Type B pancreatic cell (in vitro differentiated cells): Measurements from ENCODE around the gene RPH3AL. TPM values are rescaled to one million over a fixed set of nuclear protein-coding genes. Genes with fewer than 3 reads are reported as not detected.

Source experiments
- DNase-seq: peaks from one replicate; pipeline ENCODE4 v3.0.0; 2021; ENCODE audit warnings: mixed read lengths; ENCODE audit not compliant: unreplicated experiment; ENCODE audit errors: extremely low spot score
- H3K27ac Mint-ChIP-seq: 2 replicates; pipeline ENCODE4 v1.8.0; 2021; ENCODE audit warnings: mild to moderate bottlenecking, mixed read lengths
- H3K27me3 Mint-ChIP-seq: 2 replicates; pipeline ENCODE4 v1.8.0; 2021; ENCODE audit warnings: mixed read lengths
- H3K36me3 Mint-ChIP-seq: 2 replicates; pipeline ENCODE4 v1.8.0; 2021; ENCODE audit warnings: mixed read lengths
- H3K4me1 Mint-ChIP-seq: one replicate; pipeline ENCODE4 v1.8.0; 2021; ENCODE audit warnings: mixed read lengths; ENCODE audit not compliant: unreplicated experiment
- H3K4me3 Mint-ChIP-seq: 2 replicates; pipeline ENCODE4 v1.8.0; 2021; ENCODE audit warnings: mild to moderate bottlenecking, mixed read lengths
- H3K9me3 Mint-ChIP-seq: 2 replicates; pipeline ENCODE4 v1.8.0; 2021; ENCODE audit warnings: mixed read lengths
- CTCF ChIP-seq: fragments of 200-600 bp; sonication (generic); conservative IDR thresholded peaks from 2 replicates; pipeline ENCODE4 v1.5.0; 2021; ENCODE audit warnings: antibody characterized with exemption, mild to moderate bottlenecking
- total RNA-seq: library from RNA; stranded (reverse); gene quantifications from 2 replicates; pipeline ENCODE4 v1.2.1, GENCODE V29; 2021; ENCODE audit warnings: low replicate concordance

Gene RPH3AL
- total RNA-seq, 1 donor from 2014 or later: 13.5 TPM

GRCh38 chr17:302300-302698 is 50.3 kb downstream of the RPH3AL start:
- DNase-seq: no peak
- H3K36me3 Mint-ChIP-seq: no peaks in the 10 kb centered on the region
- no peak for TF ChIP-seq CTCF
- H3K4me1 Mint-ChIP-seq: peaks cover 26% of the 10 kb centered on the region
- H3K27me3 Mint-ChIP-seq: no peaks in the 10 kb centered on the region
- H3K27ac Mint-ChIP-seq: peak overlapping the region; percentile 85
- no peaks in the 10 kb centered on the region for H3K9me3 Mint-ChIP-seq
- no peak overlapping the region for H3K4me3 Mint-ChIP-seq

- Mint-ChIP-seq H3K36me3 (no peaks in the 10 kb centered on the region), H3K9me3 (no peaks in the 10 kb centered on the region), H3K27me3 (no peaks in the 10 kb centered on the region), H3K4me3 (no peak overlapping the region), H3K27ac (peak overlapping the region; percentile 85), H3K4me1 (peaks cover 26% of the 10 kb centered on the region)
- no peak for DNase-seq
- TF ChIP-seq CTCF: no peak
These were observed 50.8 kb downstream of the RPH3AL start for GRCh38 chr17:301681-302299.

DNA sequence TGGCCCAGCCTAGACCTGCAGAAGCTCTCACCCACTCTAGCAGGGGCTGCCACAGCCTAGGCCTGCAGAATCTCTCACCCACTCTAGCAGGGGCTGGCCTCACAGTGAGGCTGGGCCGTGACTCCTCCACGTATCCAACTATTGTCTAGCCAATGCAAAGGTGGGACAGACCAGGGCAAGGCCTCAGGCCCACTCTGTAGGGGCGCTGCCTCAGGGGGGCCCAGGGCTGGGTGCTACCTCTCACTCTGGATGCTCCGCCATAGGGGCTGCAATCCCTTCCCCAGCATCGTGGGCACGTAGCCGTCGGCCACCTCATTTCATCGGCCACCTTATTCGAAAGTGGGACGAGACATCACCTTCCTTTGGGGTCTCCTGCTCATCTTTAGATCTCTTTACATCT is 51.7 kb downstream of the RPH3AL start:
- Mint-ChIP-seq H3K27me3 (no peaks in the 10 kb centered on the region), H3K36me3 (no peaks in the 10 kb centered on the region), H3K4me1 (peaks cover 22% of the 10 kb centered on the region), H3K9me3 (no peaks in the 10 kb centered on the region), H3K4me3 (no peak overlapping the region), H3K27ac (peak overlapping the region; percentile 13)
- no peak for TF ChIP-seq CTCF
- no peak for DNase-seq

DNA sequence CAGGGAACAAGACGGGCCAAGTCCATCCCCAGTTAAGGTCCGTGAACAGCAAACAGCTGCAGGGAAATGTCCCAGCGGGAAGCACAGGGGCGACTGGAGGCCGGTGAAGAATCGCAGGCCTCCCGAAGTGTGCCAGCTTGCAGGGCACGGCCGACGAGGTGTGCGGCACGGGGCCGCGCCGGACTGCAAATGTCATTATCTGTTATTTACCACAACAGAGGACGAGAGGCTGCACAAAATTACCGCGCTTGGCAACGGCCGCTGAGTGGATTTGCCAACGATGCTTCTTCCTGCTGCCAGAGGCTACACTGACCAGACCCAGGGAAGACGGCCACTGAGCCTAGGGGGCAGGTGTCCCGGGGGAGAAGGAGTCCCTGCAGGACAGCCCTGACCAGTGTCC is 53.1 kb downstream of the RPH3AL start:
- Mint-ChIP-seq H3K36me3 (no peaks in the 10 kb centered on the region), H3K27ac (no peak overlapping the region), H3K4me3 (no peak overlapping the region), H3K9me3 (no peaks in the 10 kb centered on the region), H3K4me1 (peaks cover 21% of the 10 kb centered on the region), H3K27me3 (no peaks in the 10 kb centered on the region)
- no peak for TF ChIP-seq CTCF
- no peak for DNase-seq

DNA sequence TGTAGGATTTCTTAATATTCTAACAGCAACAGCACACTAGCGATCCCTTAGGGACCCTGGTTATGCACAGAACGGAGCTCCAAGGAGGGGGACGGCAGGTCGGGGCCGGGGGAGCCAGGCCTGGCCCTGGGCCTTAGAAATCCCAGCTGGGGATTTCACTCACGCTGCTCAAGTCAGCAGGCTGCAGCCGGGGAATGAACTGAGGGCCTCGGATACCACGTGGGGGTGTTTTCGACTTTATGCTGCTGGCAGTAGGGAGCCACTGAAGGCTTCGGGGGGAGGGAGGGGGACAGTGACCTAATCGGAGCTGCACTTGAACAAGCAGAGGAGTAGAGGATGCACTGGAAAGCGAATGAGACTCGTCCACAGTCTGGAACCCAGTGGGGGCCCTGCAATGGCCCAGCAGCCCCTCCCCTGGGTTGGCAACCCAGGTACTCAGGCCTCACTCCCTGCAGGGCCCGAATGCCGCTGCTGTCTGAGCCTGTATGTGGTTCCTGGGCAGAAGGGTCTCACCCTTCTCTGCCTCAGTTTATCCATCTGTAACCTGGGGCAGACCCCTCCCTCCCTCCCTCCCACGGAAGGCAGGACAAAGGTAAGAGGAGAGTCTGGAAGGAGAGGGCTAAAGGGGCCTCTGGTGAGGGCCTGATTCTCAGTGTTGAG is 53.7 kb downstream of the RPH3AL start:
- no peak overlapping the region for H3K27ac Mint-ChIP-seq
- peaks cover 15% of the 10 kb centered on the region for H3K4me1 Mint-ChIP-seq
- H3K9me3 Mint-ChIP-seq: no peaks in the 10 kb centered on the region
- no peaks in the 10 kb centered on the region for H3K27me3 Mint-ChIP-seq
- no peak for DNase-seq
- no peaks in the 10 kb centered on the region for H3K36me3 Mint-ChIP-seq
- no peak for TF ChIP-seq CTCF
- H3K4me3 Mint-ChIP-seq: no peak overlapping the region
